Right lobe of liver (tissue), 6 donors: ENCODE data around the gene PRKCD. TPM values are rescaled to one million over a fixed set of nuclear protein-coding genes. Genes with fewer than 3 reads are reported as not detected.

ENCODE experiments used
- ATAC-seq, 4 donors: fragments of 200-7000 bp; cut with Tn5 transposase; one replicate each; pipeline ENCODE4 v1.9.1; 2020; ENCODE audit warnings: mild to moderate bottlenecking in 4 of 4, moderate library complexity in 4 of 4
- DNase-seq, 3 donors: peaks; one replicate each; pipeline ENCODE4 v3.0.0-alpha.2; 2020
- H3K27ac ChIP-seq, 3 donors: fragments of 200-600 bp; one replicate each; pipeline ENCODE4 v1.8.0; 2022
- H3K27me3 ChIP-seq, 2 donors: fragments of 200-600 bp; one replicate each; pipeline ENCODE4 v1.8.0; 2022
- H3K36me3 ChIP-seq, 4 donors: fragments of 200-600 bp; sonication (generic) in 1 of 4; one replicate each; pipeline versions ENCODE4 v1.5.1 to v1.8.0; 2017 to 2022; ENCODE audit warnings: control low read depth in 1 of 4
- H3K4me1 ChIP-seq, 4 donors: fragments of 200-600 bp; sonication (generic) in 1 of 4; one replicate each; pipeline versions ENCODE4 v1.5.1 to v1.8.0; 2017 to 2022; ENCODE audit warnings: control low read depth in 1 of 4
- H3K4me3 ChIP-seq, 3 donors: fragments of 200-600 bp; one replicate each; pipeline ENCODE4 v1.8.0; 2022
- H3K9me3 ChIP-seq, 4 donors: fragments of 200-600 bp; sonication (generic) in 1 of 4; one replicate each; pipeline versions ENCODE4 v1.5.1 to v1.8.0; 2017 to 2022; ENCODE audit warnings: control low read depth in 1 of 4
- POLR2A ChIP-seq: fragments of 450-650 bp; IDR thresholded peaks from one replicate; pipeline ENCODE4 v1.6.1; 2017; ENCODE audit warnings: antibody characterized with exemption, mild to moderate bottlenecking
- WGBS: methylation state at CpG from one replicate; pipeline ENCODE4 v1.1.6; 2018; ENCODE audit warnings: low coverage, low lambda C conversion rate; ENCODE audit not compliant: insufficient coverage; ENCODE audit errors: missing lambda C conversion rate; 5-methylcytosine and 5-hydroxymethylcytosine counted together
- intact Hi-C, 2 donors: fragments of 100-400 bp; cut with DNase I; formaldehyde crosslinking; loops; one replicate each; pipeline versions ENCODE4 v1.11.2 to v1.14.1; 2022
- total RNA-seq, 6 experiments: library from RNA; depleted of rRNA in 2 of 6; stranded (reverse); fragments of >200 nt in 2 of 6; fragmentation: NEBNext Ultra II Directional in 3 of 6; extraction: Animal tissue kit (Norgen Biotek cat#: 25700) in 3 of 6; gene quantifications; one replicate each; pipeline versions ENCODE4 v1.1.0 to v1.2.4, GENCODE V29; 2016 to 2023
- TF ChIP-seq, protein P1 (sequence below), 4 donors: fragments of 200-600 bp in 3 of 4; fragments of 450-650 bp in 1 of 4; IDR thresholded peaks; one replicate each; pipeline versions ENCODE4 v1.5.1 to v1.8.0; 2016 to 2022; ENCODE audit warnings: antibody characterized with exemption in 4 of 4, mild to moderate bottlenecking in 2 of 4
- donor health status: DM: no; HTN: yes; CAD: no.
- donor health status: DM: no; HTN: no; CAD: no.
- donor health status: DM: no; HTN: no; CAD: no.
- donor health status: DM: no; HTN: yes; CAD: no.
- donor health status: DM: no; HTN: yes; CAD: no.

Gene PRKCD
- total RNA-seq, 6 experiments from 2014 or later: 3.5 to 8.3 (median 5.1) TPM

- no peak overlapping the region for H3K4me3 ChIP-seq
- intact Hi-C loops: no loop called here
- peaks cover 0 to 1% (median 0%) of the 10 kb centered on the region in 4 donors for H3K4me1 ChIP-seq
- no peak for ATAC-seq
- DNase-seq: no peak
- no peaks in the 10 kb centered on the region for H3K9me3 ChIP-seq
- WGBS: 80% methylated on average over 16 of the region's 19 CpGs
- no peaks in the 10 kb centered on the region for H3K36me3 ChIP-seq
- no peaks in the 10 kb centered on the region for H3K27me3 ChIP-seq
- no peak for TF ChIP-seq POLR2A
- TF ChIP-seq, protein P1, sequence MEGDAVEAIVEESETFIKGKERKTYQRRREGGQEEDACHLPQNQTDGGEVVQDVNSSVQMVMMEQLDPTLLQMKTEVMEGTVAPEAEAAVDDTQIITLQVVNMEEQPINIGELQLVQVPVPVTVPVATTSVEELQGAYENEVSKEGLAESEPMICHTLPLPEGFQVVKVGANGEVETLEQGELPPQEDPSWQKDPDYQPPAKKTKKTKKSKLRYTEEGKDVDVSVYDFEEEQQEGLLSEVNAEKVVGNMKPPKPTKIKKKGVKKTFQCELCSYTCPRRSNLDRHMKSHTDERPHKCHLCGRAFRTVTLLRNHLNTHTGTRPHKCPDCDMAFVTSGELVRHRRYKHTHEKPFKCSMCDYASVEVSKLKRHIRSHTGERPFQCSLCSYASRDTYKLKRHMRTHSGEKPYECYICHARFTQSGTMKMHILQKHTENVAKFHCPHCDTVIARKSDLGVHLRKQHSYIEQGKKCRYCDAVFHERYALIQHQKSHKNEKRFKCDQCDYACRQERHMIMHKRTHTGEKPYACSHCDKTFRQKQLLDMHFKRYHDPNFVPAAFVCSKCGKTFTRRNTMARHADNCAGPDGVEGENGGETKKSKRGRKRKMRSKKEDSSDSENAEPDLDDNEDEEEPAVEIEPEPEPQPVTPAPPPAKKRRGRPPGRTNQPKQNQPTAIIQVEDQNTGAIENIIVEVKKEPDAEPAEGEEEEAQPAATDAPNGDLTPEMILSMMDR (IDR thresholded peaks at IDR 0.05): no peak
- no peak overlapping the region for H3K27ac ChIP-seq
Measured at GRCh38 chr3:53200501-53201498, 39.8 kb downstream of the PRKCD start.

GRCh38 chr3:53202331-53203015 lies 41.5 kb downstream of the PRKCD start:
- H3K4me1 ChIP-seq: no peaks in the 10 kb centered on the region
- no peak overlapping the region for H3K4me3 ChIP-seq
- H3K9me3 ChIP-seq: no peaks in the 10 kb centered on the region
- H3K27ac ChIP-seq: no peak overlapping the region
- WGBS: 71% methylated on average over 3 of the region's 14 CpGs
- no peaks in the 10 kb centered on the region for H3K36me3 ChIP-seq
- no peak for TF ChIP-seq POLR2A
- TF ChIP-seq, protein P1 (IDR thresholded peaks at IDR 0.05): no peak
- H3K27me3 ChIP-seq: no peaks in the 10 kb centered on the region
- no peak for ATAC-seq
- intact Hi-C loops: no loop called here
- DNase-seq: no peak

GRCh38 chr3:53211706-53212702 lies 51.0 kb downstream of the PRKCD start:
- H3K27me3 ChIP-seq: no peaks in the 10 kb centered on the region
- intact Hi-C loops: no loop called here
- H3K36me3 ChIP-seq: no peaks in the 10 kb centered on the region
- DNase-seq: no peak
- 64% methylated on average over 9 of the region's 9 CpGs for WGBS
- H3K9me3 ChIP-seq: peaks cover 0 to 2% (median 0%) of the 10 kb centered on the region in 4 donors
- H3K4me1 ChIP-seq: no peaks in the 10 kb centered on the region
- H3K27ac ChIP-seq: no peak overlapping the region
- H3K4me3 ChIP-seq: no peak overlapping the region
- TF ChIP-seq, protein P1 (IDR thresholded peaks at IDR 0.05): no peak
- TF ChIP-seq POLR2A: no peak
- no peak for ATAC-seq

DNA sequence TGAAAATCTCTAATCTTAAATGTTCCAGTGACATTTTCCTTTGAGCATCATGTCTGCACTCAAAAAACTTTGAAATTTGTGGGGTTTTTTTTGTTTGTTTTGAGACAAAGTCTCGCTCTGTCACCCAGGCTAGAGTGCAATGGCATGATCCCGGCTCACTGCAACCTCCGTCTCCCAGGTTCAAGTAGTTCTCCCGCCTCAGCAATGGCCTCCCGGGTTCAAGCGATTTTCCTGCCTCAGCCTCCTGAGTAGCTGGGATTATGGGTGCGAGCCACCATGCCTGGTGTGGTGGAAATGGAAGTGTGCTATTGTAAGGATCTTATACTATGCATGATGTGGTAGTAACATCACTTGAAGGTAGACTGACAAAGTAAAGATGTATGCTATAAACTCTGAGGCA lies 52.3 kb downstream of the PRKCD start:
- Histone ChIP-seq H3K27me3 (no peaks in the 10 kb centered on the region), H3K27ac (no peak overlapping the region), H3K36me3 (no peaks in the 10 kb centered on the region), H3K4me3 (no peak overlapping the region), H3K9me3 (peaks cover 0 to 2% (median 0%) of the 10 kb centered on the region in 4 donors), H3K4me1 (no peaks in the 10 kb centered on the region)
- TF ChIP-seq POLR2A: no peak
- TF ChIP-seq, protein P1 (IDR thresholded peaks at IDR 0.05): no peak
- WGBS: 82% methylated on average over 7 of the region's 7 CpGs
- ATAC-seq (no peak), DNase-seq (no peak)
- intact Hi-C loops: no loop called here
